HK-2 (cell line): ENCODE measurements around the gene ZNF408.

Experiments
- DNase-seq: peaks from one replicate; pipeline ENCODE4 v3.0.0-alpha.2; 2018; ENCODE audit not compliant: unreplicated experiment

ZNF408 gene

DNA sequence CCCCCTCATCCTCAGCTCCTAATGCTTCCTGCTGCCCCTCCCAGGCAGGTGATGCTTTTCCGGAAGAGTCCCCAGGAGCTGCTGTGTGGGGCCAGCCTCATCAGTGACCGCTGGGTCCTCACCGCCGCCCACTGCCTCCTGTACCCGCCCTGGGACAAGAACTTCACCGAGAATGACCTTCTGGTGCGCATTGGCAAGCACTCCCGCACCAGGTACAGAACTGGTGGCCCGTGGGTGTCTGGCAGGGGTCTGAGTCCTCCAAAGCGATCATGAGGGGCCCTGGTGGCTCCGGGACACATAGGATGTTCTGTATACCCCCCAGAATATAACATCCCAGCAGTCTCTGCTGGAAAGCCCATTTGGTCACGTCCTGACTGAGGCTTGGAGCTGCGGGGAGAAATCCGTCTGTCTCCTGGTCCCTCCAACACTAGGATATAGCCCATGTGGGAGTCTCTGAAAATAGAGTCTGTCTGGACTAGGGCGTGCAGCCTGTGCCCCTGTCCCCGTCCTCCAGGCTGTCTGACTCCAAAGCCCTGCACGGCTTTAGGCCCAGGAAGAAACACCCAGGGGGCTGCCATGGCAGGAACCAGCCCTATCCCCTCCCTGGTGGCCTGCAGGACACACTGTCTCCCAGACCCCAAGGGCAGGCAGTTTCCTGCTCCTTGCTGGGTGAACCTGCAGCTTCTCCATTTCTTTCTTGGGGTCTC lies 27.3 kb downstream of the ZNF408 start:
- no peak for DNase-seq

GRCh38 chr11:46728659-46729040 lies 27.8 kb downstream of the ZNF408 start:
- no peak for DNase-seq

DNA sequence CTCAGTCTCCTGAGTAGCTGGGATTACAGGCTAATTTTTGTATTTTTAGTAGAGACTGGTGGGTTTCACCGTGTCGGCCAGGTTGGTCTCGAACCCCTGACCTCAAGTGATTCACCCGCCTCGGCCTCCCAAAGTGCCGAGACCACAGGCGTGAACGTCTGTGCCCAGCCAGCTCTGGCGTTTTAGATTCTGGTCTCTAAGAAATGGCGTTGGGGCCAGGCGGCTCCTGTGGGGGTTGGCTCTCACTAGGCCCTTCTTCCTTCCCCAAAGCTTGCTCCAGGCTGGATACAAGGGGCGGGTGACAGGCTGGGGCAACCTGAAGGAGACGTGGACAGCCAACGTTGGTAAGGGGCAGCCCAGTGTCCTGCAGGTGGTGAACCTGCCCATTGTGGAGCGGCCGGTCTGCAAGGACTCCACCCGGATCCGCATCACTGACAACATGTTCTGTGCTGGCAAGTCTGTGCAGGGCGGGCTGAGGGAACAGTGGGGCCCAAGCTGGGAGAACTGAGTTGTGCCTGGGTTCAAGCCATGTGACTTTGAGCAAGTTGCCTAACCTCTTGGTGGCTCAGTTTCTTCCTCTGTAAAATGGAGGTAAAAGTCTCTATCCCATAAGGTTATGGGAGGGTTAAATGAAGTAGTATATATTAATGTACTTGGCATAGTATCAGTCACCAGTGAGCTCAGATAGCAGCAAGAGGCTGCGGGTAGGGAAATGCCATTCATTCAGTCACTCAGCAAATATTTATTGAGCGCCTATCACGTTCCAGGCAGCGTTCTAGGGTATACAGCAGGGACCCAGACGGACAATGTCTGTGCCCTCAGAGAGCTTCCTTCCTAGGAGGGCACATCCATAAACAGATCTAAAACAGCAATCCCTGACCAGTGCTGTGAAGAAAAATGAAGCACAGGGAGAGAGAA lies 28.5 kb downstream of the ZNF408 start:
- no peak for DNase-seq

- DNase-seq = no peak
Observed at GRCh38 chr11:46731545-46731944, 30.7 kb downstream of the ZNF408 start.

GRCh38 chr11:46733234-46733633 lies 32.4 kb downstream of the ZNF408 start:
- DNase-seq = no peak

- DNase-seq = no peak
Observed at GRCh38 chr11:46736146-46736545, 35.3 kb downstream of the ZNF408 start.

DNA sequence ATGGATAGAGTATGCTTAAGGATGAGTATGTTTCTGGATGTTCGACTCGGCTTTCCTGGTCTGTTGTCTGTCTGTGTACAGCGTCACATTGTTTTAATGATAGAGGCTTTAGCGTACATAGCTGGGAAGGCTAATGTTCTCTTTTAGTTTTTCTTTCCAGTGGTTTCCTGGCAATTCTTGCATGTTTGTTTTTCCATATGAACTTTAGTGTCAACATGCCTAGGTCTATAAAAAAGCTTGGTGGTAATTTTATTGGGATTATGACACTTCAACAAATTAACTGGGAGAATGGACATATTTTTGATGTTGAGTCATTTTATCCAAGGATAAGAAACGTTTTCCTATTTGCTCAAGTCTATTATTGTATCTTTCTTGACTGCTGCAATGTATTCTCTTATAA lies 35.8 kb downstream of the ZNF408 start:
- DNase-seq = no peak

DNA sequence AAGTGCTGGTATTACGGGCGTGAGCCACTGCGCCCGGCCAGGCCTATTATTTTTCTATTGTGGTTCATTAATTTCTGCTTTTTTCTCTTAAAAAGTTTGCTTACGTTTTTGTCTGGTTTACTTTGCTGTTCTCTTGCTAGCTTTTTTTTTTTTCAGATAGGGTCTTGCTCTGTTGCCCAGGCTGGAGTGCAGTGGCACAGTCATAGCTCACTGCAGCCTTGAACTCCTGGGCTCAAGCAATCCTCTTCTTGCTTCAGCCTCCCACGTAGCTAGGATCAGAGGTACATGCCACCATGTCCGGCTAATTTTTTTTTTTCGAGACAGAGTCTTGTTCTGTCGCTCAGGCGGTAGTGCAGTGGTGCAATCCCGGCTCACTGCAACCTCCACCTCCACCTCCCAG lies 36.9 kb downstream of the ZNF408 start:
- no peak for DNase-seq

- no peak for DNase-seq
Observed at GRCh38 chr11:46738887-46739286, 38.1 kb downstream of the ZNF408 start.

GRCh38 chr11:46741600-46742484 lies 41.0 kb downstream of the ZNF408 start:
- no peak for DNase-seq

DNA sequence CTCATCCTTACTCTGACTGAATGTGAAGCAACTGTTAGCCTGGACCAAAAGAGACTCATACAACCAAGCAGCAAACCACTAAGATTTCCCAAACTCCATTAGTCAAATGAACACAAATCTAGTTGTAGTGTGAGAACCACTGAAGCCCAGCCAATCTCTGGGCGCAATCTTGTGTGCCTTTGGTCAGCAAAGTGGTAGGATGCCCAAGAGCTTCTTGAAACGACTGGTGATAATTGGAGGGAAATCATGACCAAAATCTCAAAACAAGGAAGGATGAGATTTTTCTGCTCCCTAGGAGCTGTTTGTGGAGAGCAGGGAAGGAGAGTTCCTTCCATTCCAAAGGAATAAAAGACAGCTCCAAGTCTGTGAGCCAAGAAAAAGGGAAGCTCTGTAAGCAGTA lies 42.2 kb downstream of the ZNF408 start:
- DNase-seq = no peak

DNA sequence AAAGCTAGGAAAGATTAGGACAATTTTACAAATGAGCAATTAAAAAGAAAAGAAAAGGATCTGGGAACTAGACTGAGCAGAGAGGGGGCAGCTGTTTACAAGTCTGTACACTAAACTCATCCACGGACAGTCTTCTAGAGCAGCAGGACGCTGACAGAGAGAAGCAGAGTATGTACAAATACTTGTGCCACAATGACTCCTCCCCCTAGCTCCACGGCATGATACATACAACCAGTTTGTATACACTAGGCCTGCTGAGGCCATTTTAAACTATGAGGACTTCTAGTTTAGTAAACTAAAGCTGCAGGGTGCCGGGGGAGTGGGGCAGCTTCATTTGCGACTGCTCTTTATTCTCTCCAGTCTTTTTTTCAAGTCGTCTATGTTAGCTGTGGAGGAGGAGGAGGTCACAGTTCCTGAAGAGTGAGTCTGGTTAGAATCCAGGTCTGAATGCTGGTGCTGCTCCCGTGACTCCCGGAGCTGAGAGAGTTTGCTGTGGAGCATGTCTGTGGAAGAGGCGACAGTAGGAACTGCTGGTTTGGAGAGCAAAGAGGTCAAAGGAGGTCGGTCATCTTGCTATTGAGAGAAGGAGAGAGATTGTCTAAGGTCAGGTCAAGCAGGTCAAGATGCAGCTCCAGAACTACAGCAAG lies 43.0 kb downstream of the ZNF408 start:
- no peak for DNase-seq

- DNase-seq = no peak
Observed at GRCh38 chr11:46745328-46745727, 44.5 kb downstream of the ZNF408 start.

DNA sequence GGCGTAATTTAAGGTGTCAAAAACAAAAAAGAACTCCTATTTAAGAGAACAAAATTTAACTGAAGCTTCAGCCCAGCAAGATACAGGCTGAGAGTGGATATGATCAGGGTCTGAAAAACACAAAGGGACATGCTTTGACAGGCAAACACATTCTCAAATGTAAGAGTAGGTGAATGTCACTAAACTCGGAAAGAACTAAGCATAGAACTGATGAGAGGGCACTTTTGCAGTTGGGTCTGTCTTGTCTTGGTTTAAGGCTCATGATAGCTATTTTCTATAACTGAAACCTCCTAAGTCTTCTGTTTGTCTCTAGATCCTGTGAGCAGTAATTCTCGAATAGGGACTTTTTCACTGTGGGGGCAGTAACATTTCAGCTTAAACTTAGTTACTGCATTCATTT lies 45.2 kb downstream of the ZNF408 start:
- no peak for DNase-seq

DNA sequence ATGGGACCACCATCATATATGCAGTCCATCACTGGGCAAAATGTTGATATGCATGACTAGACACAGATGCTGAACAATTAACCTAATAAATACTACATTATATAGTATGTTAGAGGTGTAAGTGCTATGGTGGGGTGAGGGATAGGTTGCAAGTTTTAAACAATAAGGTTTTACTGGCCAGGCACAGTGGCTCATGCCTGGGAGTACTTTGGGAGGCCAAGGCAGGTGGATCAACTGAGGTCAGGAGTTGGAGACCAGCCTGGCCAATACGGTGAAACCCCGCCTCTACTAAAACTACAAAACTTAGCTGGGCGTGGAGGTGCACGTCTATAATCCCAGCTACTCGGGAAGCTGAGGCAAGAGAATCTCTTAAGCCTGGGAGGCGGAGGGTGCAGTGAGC lies 46.3 kb downstream of the ZNF408 start:
- no peak for DNase-seq
